Activated CD4-positive, alpha-beta T cell treated with anti-CD3 and anti-CD28 coated beads, Interleukin-2, Interleukin-6, amounts not matched to agents 100 ng/mL and 50 ng/mL, durations not matched to agents 16 hours and 8 hours (primary cell): ENCODE data around the gene FXYD2.

Experiments used
- DNase-seq: peaks from one replicate; pipeline ENCODE4 v3.0.0-alpha.2; 2020

FXYD2 gene

GRCh38 chr11:117795638-117796455 lies 28.7 kb downstream of the FXYD2 start:
- DNase-seq: no peak

- no peak for DNase-seq
Measured at GRCh38 chr11:117794772-117795629, 29.5 kb downstream of the FXYD2 start.

GRCh38 chr11:117794135-117794534 lies 30.4 kb downstream of the FXYD2 start:
- DNase-seq: no peak

DNA sequence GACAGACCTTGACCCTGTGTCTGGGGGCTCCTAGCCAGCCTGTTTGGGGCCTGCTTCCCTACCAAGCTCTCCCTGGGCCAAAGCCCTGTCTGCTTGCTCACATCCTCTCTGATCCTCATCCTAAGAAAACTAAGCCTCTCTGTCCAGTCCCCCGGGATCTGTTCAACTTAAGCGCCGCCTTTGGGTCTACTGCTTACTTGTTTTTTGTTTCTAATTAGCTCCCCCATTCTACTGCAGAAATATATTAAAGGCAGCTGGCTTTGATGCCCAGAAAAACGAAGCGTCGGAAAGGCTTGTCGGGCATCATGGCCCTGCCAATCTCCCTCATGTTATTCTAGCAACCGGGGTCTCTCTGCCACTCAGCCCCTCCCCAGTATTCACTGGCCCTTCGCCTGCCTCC lies 31.0 kb downstream of the FXYD2 start:
- DNase-seq: no peak

DNA sequence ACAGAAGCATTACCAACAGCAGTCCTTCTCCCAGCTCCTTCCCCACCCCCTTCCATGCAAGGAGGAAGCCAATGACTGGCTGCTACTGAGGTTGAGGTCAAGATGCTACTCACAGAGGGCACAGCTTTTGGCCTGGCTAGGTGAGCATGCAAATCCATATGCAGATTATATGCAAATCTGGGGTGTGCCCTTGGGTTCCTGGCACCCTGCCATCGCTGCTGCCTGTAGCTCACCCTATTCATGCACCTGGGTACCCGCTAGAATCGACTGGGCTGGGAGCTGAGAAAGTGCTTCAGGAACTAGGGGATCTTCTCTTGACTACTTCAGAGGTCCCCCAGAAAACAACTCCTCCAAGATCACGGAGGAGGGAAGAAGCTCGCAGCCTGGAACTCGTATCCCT lies 31.6 kb downstream of the FXYD2 start:
- DNase-seq: no peak

GRCh38 chr11:117792241-117792640 lies 32.3 kb downstream of the FXYD2 start:
- DNase-seq: no peak

DNA sequence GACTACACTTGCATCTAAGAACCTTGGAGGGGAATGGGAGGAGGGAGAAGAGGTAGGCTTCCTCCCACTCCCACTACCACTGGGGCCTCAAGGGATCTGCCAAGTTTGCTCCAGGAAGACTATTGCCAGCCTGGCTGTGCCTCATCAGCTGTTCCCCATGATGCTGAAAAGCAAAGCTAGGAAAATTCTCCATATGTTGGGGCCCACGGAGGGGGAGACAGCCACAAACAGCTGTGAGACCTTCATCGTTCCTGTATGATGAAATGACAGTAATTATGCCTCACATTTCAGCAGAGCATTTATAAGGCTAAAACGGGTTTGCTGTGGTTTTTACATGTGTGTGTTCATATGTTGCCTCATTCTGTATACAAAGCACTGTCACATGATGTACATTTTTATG lies 34.3 kb downstream of the FXYD2 start:
- DNase-seq: no peak

- no peak for DNase-seq
Measured at GRCh38 chr11:117789241-117789640, 35.3 kb downstream of the FXYD2 start.

- no peak for DNase-seq
Measured at GRCh38 chr11:117786135-117786870, 38.2 kb downstream of the FXYD2 start.

- no peak for DNase-seq
Measured at GRCh38 chr11:117782101-117782500, 42.4 kb downstream of the FXYD2 start.

- no peak for DNase-seq
Measured at GRCh38 chr11:117781627-117782026, 42.9 kb downstream of the FXYD2 start.

GRCh38 chr11:117780456-117780855 lies 44.1 kb downstream of the FXYD2 start:
- no peak for DNase-seq

GRCh38 chr11:117774553-117774952 lies 50.0 kb downstream of the FXYD2 start:
- DNase-seq: no peak

- no peak for DNase-seq
Measured at GRCh38 chr11:117772360-117772759, 52.2 kb downstream of the FXYD2 start.

DNA sequence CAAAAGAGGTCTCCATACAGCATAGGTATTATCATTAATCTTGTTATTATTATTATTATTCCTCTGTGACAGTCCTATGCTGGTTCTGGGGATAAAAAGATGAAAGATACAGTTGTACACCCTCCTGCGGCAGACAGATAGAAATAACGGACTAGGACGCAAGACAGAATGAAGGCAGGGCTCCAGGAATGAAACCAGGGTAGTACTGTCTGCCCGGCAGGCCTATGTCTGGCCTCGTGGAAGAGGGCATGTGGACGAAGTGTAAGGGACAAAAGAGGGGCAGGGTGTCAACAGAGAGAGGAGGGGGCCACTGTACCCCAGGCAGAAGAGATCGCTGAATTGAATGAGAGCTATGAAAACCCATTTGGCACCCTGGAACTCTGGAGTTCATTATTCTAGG lies 52.7 kb downstream of the FXYD2 start:
- no peak for DNase-seq

- DNase-seq: no peak
Measured at GRCh38 chr11:117771197-117771596, 53.3 kb downstream of the FXYD2 start.

DNA sequence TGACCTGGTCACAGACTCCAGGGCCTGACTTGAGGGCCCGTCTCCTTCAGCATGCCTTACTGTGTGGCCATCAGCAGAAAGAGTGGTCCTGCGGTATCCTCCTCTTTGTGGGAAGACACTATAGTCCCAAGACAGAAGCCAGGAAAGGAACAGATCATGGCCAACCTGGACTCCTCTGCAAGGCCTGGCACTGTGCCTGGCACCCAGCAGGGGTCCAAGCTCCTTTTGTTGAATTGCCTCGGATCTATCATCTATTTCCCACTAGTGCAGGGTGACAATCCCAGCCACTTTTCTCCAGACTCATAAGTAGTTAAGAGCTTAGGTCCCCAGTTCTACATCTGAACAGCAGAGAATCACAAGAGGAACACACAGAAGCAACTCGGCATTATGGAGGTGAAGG lies 54.5 kb downstream of the FXYD2 start:
- DNase-seq: no peak
